Heart left ventricle (tissue), 13 donors: ENCODE results near the gene ALX3.

ENCODE experiments used
- POLR2A ChIP-seq, 2 donors: fragments of 450-650 bp; IDR thresholded peaks; one replicate each; pipeline ENCODE4 v1.6.1; 2017; ENCODE audit warnings: antibody characterized with exemption in 2 of 2, mild to moderate bottlenecking in 2 of 2, moderate library complexity in 2 of 2
- TF ChIP-seq, protein P1 (sequence below), 12 donors: fragments of 200-600 bp; sonication (generic) in 4 of 12; IDR thresholded peaks; one replicate each; pipeline versions ENCODE4 v1.5.0 to v1.8.0; 2018 to 2022; ENCODE audit warnings: antibody characterized with exemption in 12 of 12, mild to moderate bottlenecking in 5 of 12
- donor health status: ischemic (EF 13 %, LVEDD 7.1; RV severe dilation, severe dysfunction).
- donor health status: DM: no; HTN: yes; CAD: no.
- donor health status: DM: no; HTN: no; CAD: no.
- donor health status: ischemic (EF 25% LVEDD 6.9; RV normal size, moderate dysfunction).
- donor health status: ischemic (EF 25% LVEDD 5.7; RV mildly dilated, moderate dysfunction).
- donor health status: ischemic (EF 35%, LVEDD 5.7; RV mildly dilated, moderate dysfunction).
- donor health status: nonischemic (EF 11% LVEDD 7.7; RV severe dilation, severe dysfunction).
- donor health status: DM: yes; HTN: yes; CAD: no.
- donor health status: PGD.
- donor health status: ischemic (EF 29% LVEDD 5.4; RV normal size, mild dysfunction).
- donor health status: nonischemic (EF 23%, LVEDD 6.1; RV moderate dilation, normal function).

DNA sequence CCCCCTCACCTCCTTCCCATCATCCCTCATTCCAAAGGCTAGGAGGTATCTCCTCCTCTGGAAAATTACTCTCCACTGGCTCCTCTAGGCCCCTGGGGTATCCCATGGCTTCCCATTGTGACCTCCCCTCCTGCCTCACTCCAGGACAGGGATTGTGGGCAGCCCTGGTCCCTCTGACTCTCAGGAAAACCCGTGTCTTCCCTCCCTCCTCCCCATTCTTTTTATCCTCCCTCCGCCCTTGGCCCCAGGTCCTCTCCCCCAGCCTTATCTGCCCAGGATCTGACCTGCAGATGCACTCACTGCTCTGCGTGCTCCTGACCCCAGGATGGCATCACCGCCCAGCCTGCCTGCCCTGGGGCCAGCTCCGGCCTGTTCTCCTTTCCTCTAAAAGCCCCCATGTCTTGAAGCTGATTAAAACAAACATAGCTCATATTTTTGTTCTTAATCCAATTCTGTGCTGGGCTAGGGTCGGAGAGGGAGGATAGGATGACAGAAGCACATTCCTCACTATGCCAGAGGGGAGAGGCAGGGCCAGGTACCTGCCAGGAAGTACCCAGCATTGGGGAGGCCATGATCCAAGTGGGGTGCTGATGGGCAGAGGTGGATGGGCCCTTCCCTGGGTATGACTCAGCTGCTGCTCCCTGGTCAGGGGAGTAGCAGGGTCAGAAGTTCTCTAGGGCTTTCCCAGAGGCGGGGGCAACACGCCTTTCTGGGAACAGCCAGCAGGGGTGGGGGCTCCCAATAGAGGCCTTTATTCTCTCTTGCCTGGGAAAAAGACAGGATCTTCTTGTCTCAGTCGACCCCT, 28.0 kb upstream of the ALX3 start:
- TF ChIP-seq, protein P1, sequence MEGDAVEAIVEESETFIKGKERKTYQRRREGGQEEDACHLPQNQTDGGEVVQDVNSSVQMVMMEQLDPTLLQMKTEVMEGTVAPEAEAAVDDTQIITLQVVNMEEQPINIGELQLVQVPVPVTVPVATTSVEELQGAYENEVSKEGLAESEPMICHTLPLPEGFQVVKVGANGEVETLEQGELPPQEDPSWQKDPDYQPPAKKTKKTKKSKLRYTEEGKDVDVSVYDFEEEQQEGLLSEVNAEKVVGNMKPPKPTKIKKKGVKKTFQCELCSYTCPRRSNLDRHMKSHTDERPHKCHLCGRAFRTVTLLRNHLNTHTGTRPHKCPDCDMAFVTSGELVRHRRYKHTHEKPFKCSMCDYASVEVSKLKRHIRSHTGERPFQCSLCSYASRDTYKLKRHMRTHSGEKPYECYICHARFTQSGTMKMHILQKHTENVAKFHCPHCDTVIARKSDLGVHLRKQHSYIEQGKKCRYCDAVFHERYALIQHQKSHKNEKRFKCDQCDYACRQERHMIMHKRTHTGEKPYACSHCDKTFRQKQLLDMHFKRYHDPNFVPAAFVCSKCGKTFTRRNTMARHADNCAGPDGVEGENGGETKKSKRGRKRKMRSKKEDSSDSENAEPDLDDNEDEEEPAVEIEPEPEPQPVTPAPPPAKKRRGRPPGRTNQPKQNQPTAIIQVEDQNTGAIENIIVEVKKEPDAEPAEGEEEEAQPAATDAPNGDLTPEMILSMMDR (IDR thresholded peaks at IDR 0.05), result no peak
- TF ChIP-seq POLR2A (IDR thresholded peaks at IDR 0.05), result no peak
